Measurements from ENCODE around the gene TRABD2B. TPM values are rescaled to one million over a fixed set of nuclear protein-coding genes. Genes with fewer than 3 reads are reported as not detected.

Gene TRABD2B
- total and polyA plus RNA-seq, 2 of the 13 experiments (the other 11 are each of a cell fraction or from before 2014, with no cell fraction given) = 0.04 TPM; not detected in 1

- no peaks in the 10 kb centered on the region for H4K20me1 ChIP-seq (ENCODE audit: insufficient read depth, low read length)
- CTCF ChIA-PET (ENCODE audit: low intra/inter-chr PET ratio, low total read pairs) = no interaction called here
- H3K9ac ChIP-seq (ENCODE audit: insufficient read depth, low read depth, low read length) = no peak overlapping the region
- no peaks in the 10 kb centered on the region for H3K36me3 ChIP-seq (replicated peaks in 1 of 2; ENCODE audit: control insufficient read depth in 1 of 2, insufficient read depth in 2 of 2, low read length in 2 of 2)
- H3K4me2 ChIP-seq (ENCODE audit: low read depth, low read length) = no peak overlapping the region
- no peaks in the 10 kb centered on the region for H3K9me3 ChIP-seq (ENCODE audit: low read length)
- POLR2A ChIA-PET = no interaction called here
- WGBS (ENCODE audit: low lambda C conversion rate) = 41% methylated on average over 5 of the region's 6 CpGs
- peaks cover 0 to 3% of the 10 kb centered on the region in 2 experiments; a peak in 2 of 5 replicates for H3K27me3 ChIP-seq (ENCODE audit: control insufficient read depth in 1 of 2, insufficient read depth in 2 of 2, low read length in 2 of 2)
- in situ Hi-C loops (cut with HindIII; ENCODE audit: extremely low pct_ligation_motif_present, low pct_unique_long_range_greater_than_20kb) = no loop called here
- H3K4me3 ChIP-seq (replicated peaks in 1 of 3; ENCODE audit: insufficient read depth in 1 of 3, low read depth in 2 of 3, low read length in 3 of 3) = no peak overlapping the region
- H3K27ac ChIP-seq (ENCODE audit: extremely low read length, insufficient read depth, low read length) = no peak overlapping the region
- intact Hi-C loops (cut with micrococcal nuclease; ENCODE audit: unreplicated experiment) = no loop called here
- H3K4me1 ChIP-seq (ENCODE audit: insufficient read depth, low read length) = no peaks in the 10 kb centered on the region
- no peak for ATAC-seq
- no peak for FAIRE-seq
- H2AFZ ChIP-seq (ENCODE audit: low read length) = no peak overlapping the region
- no TSS peak for BruUV-seq (replicated peaks)
- TF ChIP-seq ARNTL (CRISPR knock-in tag; IDR thresholded peaks at IDR 0.05) = no peak
- TF ChIP-seq YEATS2 (CRISPR knock-in tag; IDR thresholded peaks at IDR 0.05; ENCODE audit: borderline replicate concordance) = no peak
- TF ChIP-seq ZNF3 (CRISPR knock-in tag; IDR thresholded peaks at IDR 0.05) = no peak
- no peak for DNase-seq (ENCODE audit: low spot score)
- no peaks in the 10 kb centered on the region for H3K79me2 ChIP-seq (ENCODE audit: insufficient read depth, low read length)
Measured at GRCh38 chr1:48040154-48040553, 43.0 kb upstream of the TRABD2B start.

- no peaks in the 10 kb centered on the region for H3K9me3 ChIP-seq (ENCODE audit: low read length)
- no peaks in the 10 kb centered on the region for H3K79me2 ChIP-seq (ENCODE audit: insufficient read depth, low read length)
- no peak for DNase-seq (ENCODE audit: low spot score)
- no peaks in the 10 kb centered on the region for H3K4me1 ChIP-seq (ENCODE audit: insufficient read depth, low read length)
- no peaks in the 10 kb centered on the region for H4K20me1 ChIP-seq (ENCODE audit: insufficient read depth, low read length)
- H3K9ac ChIP-seq (ENCODE audit: insufficient read depth, low read depth, low read length) = no peak overlapping the region
- no peak overlapping the region for H3K27ac ChIP-seq (ENCODE audit: extremely low read length, insufficient read depth, low read length)
- POLR2A ChIA-PET = no interaction called here
- no TSS peak for BruUV-seq (replicated peaks)
- ATAC-seq = no peak
- WGBS (ENCODE audit: low lambda C conversion rate) = 37% methylated on average over 12 of the region's 12 CpGs
- no peak overlapping the region for H3K4me3 ChIP-seq (replicated peaks in 1 of 3; ENCODE audit: insufficient read depth in 1 of 3, low read depth in 2 of 3, low read length in 3 of 3)
- H2AFZ ChIP-seq (ENCODE audit: low read length) = no peak overlapping the region
- CTCF ChIA-PET (ENCODE audit: low intra/inter-chr PET ratio, low total read pairs) = no interaction called here
- no peak for FAIRE-seq
- no peak overlapping the region for H3K4me2 ChIP-seq (ENCODE audit: low read depth, low read length)
- H3K36me3 ChIP-seq (replicated peaks in 1 of 2; ENCODE audit: control insufficient read depth in 1 of 2, insufficient read depth in 2 of 2, low read length in 2 of 2) = no peaks in the 10 kb centered on the region
- in situ Hi-C loops (cut with HindIII; ENCODE audit: extremely low pct_ligation_motif_present, low pct_unique_long_range_greater_than_20kb) (no loop called here), intact Hi-C loops (cut with micrococcal nuclease; ENCODE audit: unreplicated experiment) (no loop called here)
- no peak for TF ChIP-seq ATM (IDR thresholded peaks at IDR 0.05; ENCODE audit: borderline replicate concordance)
- no peak for TF ChIP-seq ZSCAN22 (CRISPR knock-in tag; IDR thresholded peaks at IDR 0.05)
- TF ChIP-seq ZNF382 (CRISPR knock-in tag; IDR thresholded peaks at IDR 0.05; ENCODE audit: borderline replicate concordance) = no peak
- no peak for TF ChIP-seq ZNF605 (CRISPR knock-in tag; IDR thresholded peaks at IDR 0.05)
- no peak for TF ChIP-seq IKZF5 (CRISPR knock-in tag; IDR thresholded peaks at IDR 0.05)
- no peak for TF ChIP-seq ZNF746 (CRISPR knock-in tag; IDR thresholded peaks at IDR 0.05)
- no peak for TF ChIP-seq ZNF513 (CRISPR knock-in tag; conservative IDR thresholded peaks at IDR 0.05)
- TF ChIP-seq ZNF501 (CRISPR knock-in tag; IDR thresholded peaks at IDR 0.05) = no peak
- no peak for TF ChIP-seq KAT8 (CRISPR knock-in tag; IDR thresholded peaks at IDR 0.05)
- TF ChIP-seq ZNF33A (CRISPR knock-in tag; IDR thresholded peaks at IDR 0.05; ENCODE audit: borderline replicate concordance) = no peak
- peaks cover 0 to 3% of the 10 kb centered on the region in 2 experiments; a peak in 2 of 5 replicates for H3K27me3 ChIP-seq (ENCODE audit: control insufficient read depth in 1 of 2, insufficient read depth in 2 of 2, low read length in 2 of 2)
Measured at GRCh38 chr1:48039088-48040054, 42.2 kb upstream of the TRABD2B start.
